HepG2 (cell line): ENCODE measurements around the gene SLC9A8. TPM values are rescaled to one million over a fixed set of nuclear protein-coding genes. Genes with fewer than 3 reads are reported as not detected.

Source experiments
- ATAC-seq: fragments of 200-7000 bp; cut with Tn5 transposase; 3 replicates; pipeline ENCODE4 v1.9.1; 2020; ENCODE audit warnings: mild to moderate bottlenecking, moderate library complexity
- BruUV-seq: library from RNA; stranded (reverse); fragments of 400-500 nt; replicated peaks from 2 replicates; lab custom pipeline; 2021; lab: Mats Ljungman, UMichigan
- CTCF ChIA-PET: fragments of 300-600 bp; formaldehyde crosslinking; extraction: SDS; loops from one replicate; lab custom pipeline; 2021; ENCODE audit warnings: low total read pairs, inconsistent platforms, low intra/inter-chr PET ratio; lab: Yijun Ruan, JAX
- POLR2A ChIA-PET: fragments of 350-600 bp; sonication (Branson Sonifier 250); formaldehyde crosslinking; loops from one replicate; lab custom pipeline; 2020; ENCODE audit warnings: antibody characterized with exemption, inconsistent platforms; lab: Yijun Ruan, JAX
- DNase-seq: peaks from one replicate; pipeline ENCODE4 v3.0.0-alpha.2; 2015; ENCODE audit warnings: low spot score
- FAIRE-seq: peaks from 3 replicates; lab custom pipeline; 2011; peaks lifted over from hg19 to GRCh38; lab: Jason Lieb, UNC
- H2AFZ ChIP-seq: one replicate; pipeline ENCODE4 v1.6.1; 2011; ENCODE audit warnings: low read length, inconsistent platforms
- H3K27ac ChIP-seq: fragments of 300-600 bp; 3 replicates; pipeline ENCODE4 v1.8.0; 2011; ENCODE audit warnings: mixed run types, mild to moderate bottlenecking, mixed read lengths, low read length, inconsistent platforms; ENCODE audit not compliant: insufficient read depth; ENCODE audit errors: extremely low read length
- H3K27me3 ChIP-seq, 2 experiments: fragments of 200-600 bp in 1 of 2; 2 replicates in 1 of 2; 3 replicates in 1 of 2; pipeline versions ENCODE4 v1.6.0 to v1.8.0; 2011; ENCODE audit warnings: low read length in 2 of 2, mild to moderate bottlenecking in 2 of 2, moderate library complexity in 2 of 2, inconsistent platforms in 1 of 2; ENCODE audit not compliant: insufficient read depth in 2 of 2, control insufficient read depth in 1 of 2
- H3K36me3 ChIP-seq, 2 experiments: fragments of 200-600 bp in 1 of 2; replicated peaks in 1 of 2; 2 replicates in 1 of 2; 3 replicates in 1 of 2; pipeline versions ENCODE4 v1.5.1 to v1.8.0; 2011; ENCODE audit warnings: low read length in 2 of 2, inconsistent platforms in 1 of 2; ENCODE audit not compliant: insufficient read depth in 2 of 2, control insufficient read depth in 1 of 2
- H3K4me1 ChIP-seq: 2 replicates; pipeline ENCODE4 v1.5.1; 2012; ENCODE audit warnings: low read length, inconsistent platforms; ENCODE audit not compliant: insufficient read depth
- H3K4me2 ChIP-seq: 2 replicates; pipeline ENCODE4 v1.6.0; 2011; ENCODE audit warnings: low read depth, low read length, inconsistent platforms
- H3K4me3 ChIP-seq, 3 experiments: fragments of 200-600 bp in 1 of 3; sonication (generic), shearing (Covaris generic) in 1 of 3; replicated peaks in 1 of 3; 2 replicates each; pipeline ENCODE4 v1.5.1; 2011 to 2016; ENCODE audit warnings: low read length in 3 of 3, inconsistent platforms in 2 of 3, low read depth in 2 of 3, mild to moderate bottlenecking in 2 of 3, control low read depth in 1 of 3, mixed read lengths in 1 of 3; ENCODE audit not compliant: insufficient read depth in 1 of 3
- H3K79me2 ChIP-seq: one replicate; pipeline ENCODE4 v1.6.1; 2011; ENCODE audit warnings: low read length, inconsistent platforms; ENCODE audit not compliant: insufficient read depth
- H3K9ac ChIP-seq: 2 replicates; pipeline ENCODE4 v1.6.0; 2011; ENCODE audit warnings: mild to moderate bottlenecking, low read depth, low read length, inconsistent platforms; ENCODE audit not compliant: insufficient read depth
- H3K9me3 ChIP-seq: 2 replicates; pipeline ENCODE4 v1.5.1; 2012; ENCODE audit warnings: mild to moderate bottlenecking, low read length
- H4K20me1 ChIP-seq: 2 replicates; pipeline ENCODE4 v1.6.0; 2011; ENCODE audit warnings: inconsistent platforms, mild to moderate bottlenecking, low read length, moderate library complexity; ENCODE audit not compliant: insufficient read depth
- AGO2 ChIP-seq: fragments of 200-400 bp; formaldehyde crosslinking; optimal IDR thresholded peaks from 2 replicates; pipeline ENCODE3; 2017; ENCODE audit warnings: mild to moderate bottlenecking, low read depth, low read length, moderate library complexity
- BORCS8-MEF2B ChIP-seq: sonication (generic); formaldehyde crosslinking; IDR thresholded peaks from 2 replicates; pipeline ENCODE4 v1.8.0; 2022; ENCODE audit warnings: mild to moderate bottlenecking, missing genetic modification reagents
- NFIB ChIP-seq: sonication (generic); formaldehyde crosslinking; IDR thresholded peaks from 2 replicates; pipeline ENCODE4 v1.9.0; 2021; ENCODE audit warnings: missing genetic modification reagents, mild to moderate bottlenecking, borderline replicate concordance
- PAF1 ChIP-seq: IDR thresholded peaks from 2 replicates; pipeline ENCODE4 v1.6.1; 2016; ENCODE audit warnings: missing genetic modification reagents, missing compliant biosample characterization
- RCOR2 ChIP-seq: IDR thresholded peaks from 2 replicates; pipeline ENCODE4 v1.6.1; 2016; ENCODE audit warnings: missing biosample characterization, missing genetic modification reagents
- TBP ChIP-seq: sonication (generic); formaldehyde crosslinking; IDR thresholded peaks from 2 replicates; pipeline ENCODE4 v1.5.0; 2020; ENCODE audit warnings: missing genetic modification reagents
- WGBS: methylation state at CpG from one replicate; pipeline ENCODE4 v1.1.6; 2017; ENCODE audit warnings: low lambda C conversion rate; 5-methylcytosine and 5-hydroxymethylcytosine counted together
- in situ Hi-C: cut with HindIII; loops from 2 replicates; pipeline ENCODE4 v1.10.0; 2017; ENCODE audit warnings: low pct_unique_long_range_greater_than_20kb; ENCODE audit not compliant: extremely low pct_ligation_motif_present
- intact Hi-C: fragments of 100-400 bp; cut with micrococcal nuclease; formaldehyde crosslinking; loops from one replicate; pipeline ENCODE4 v1.10.0; 2022; ENCODE audit not compliant: unreplicated experiment
- polyA plus RNA-seq, 8 experiments: library from polyadenylated mRNA; depleted of rRNA in 3 of 8; stranded (reverse) in 7 of 8; unstranded in 1 of 8; fragments of >200 nt; fragmentation: Illumina TruSeq in 4 of 8; extraction: Trizol in 4 of 8; gene quantifications; 2 replicates each; pipeline versions ENCODE4 v1.2.1 to v1.2.3, GENCODE V29; 2011 to 2016; ENCODE audit warnings: low read depth in 4 of 8, missing spikeins in 1 of 8, mixed read lengths in 1 of 8; ENCODE audit not compliant: insufficient read depth in 1 of 8
- total RNA-seq, 5 experiments: library from RNA; depleted of rRNA; stranded (reverse); fragments of >200 nt; fragmentation: Illumina TruSeq; extraction: Trizol; gene quantifications; 2 replicates each; pipeline ENCODE4 v1.2.3, GENCODE V29; 2016; ENCODE audit warnings: low read depth in 1 of 5
- TF ChIP-seq, protein P1 (sequence below): sonication (generic); formaldehyde crosslinking; IDR thresholded peaks from 2 replicates; pipeline ENCODE4 v1.4.0; 2020; ENCODE audit warnings: mild to moderate bottlenecking, low read depth, missing genetic modification reagents
- TF ChIP-seq, protein P2 (sequence below): sonication (generic); formaldehyde crosslinking; IDR thresholded peaks from 2 replicates; pipeline ENCODE4 v1.5.1; 2020; ENCODE audit warnings: mild to moderate bottlenecking, missing genetic modification reagents, moderate library complexity

The SLC9A8 gene
- total and polyA plus RNA-seq, 2 of the 13 experiments (the other 11 are each of a cell fraction or from before 2014, with no cell fraction given) = 4.1 to 7.4 TPM

DNA sequence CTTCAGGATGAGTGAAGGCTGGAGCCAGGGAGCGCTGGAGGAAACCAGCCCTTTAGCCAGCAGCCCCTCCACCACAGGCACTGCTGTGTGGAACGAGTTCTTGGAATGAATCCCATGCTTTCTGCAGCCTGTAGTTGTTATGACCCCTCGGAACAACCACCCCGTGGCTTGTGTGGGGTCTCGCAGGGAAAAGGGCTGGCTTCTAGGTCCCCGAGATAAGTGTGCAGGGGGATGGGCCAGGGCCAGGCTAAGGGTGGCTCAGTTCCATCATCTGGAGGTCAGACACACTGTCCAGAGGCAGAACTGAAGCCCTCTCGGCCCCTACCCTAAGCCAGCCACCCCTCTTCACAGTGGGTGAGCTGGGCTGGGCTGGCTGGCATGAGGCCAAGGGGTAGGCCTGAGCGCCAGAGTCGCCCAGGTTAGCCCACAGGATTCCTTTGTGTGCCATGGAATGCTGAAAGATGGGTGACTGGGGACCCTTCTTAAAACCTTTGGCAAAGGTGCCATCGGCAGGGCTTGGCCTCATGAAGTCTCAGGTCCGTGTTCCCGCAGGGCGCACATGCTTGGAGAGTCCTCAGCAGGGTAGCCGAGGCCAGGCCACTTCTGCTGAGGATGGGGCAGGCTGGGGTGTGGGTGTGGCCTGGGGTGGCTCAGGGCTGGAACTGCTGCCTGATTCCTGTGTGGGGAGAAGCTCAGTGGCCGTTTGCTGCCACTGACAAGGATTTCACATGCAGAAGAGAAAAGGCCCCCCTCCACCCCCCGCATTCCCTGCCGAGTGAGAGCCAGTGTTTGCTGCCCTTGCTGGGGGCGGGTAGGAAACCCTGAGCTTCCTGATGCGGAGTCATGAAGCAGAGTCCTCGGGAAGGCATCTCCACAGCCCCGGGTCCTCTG, 78.1 kb downstream of the SLC9A8 start:
- ATAC-seq (no peak; the same call in 2 of the 3 replicates), DNase-seq (no peak), FAIRE-seq (no peak)
- no peaks in the 10 kb centered on the region for H3K9me3 ChIP-seq
- TF ChIP-seq PAF1 (CRISPR knock-in tag) (no peak), BORCS8-MEF2B (peak; percentile 48; the same call in 1 of the 2 replicates), AGO2 (peak; percentile 64), RCOR2 (no peak), TBP (CRISPR knock-in tag) (no peak), NFIB (CRISPR knock-in tag) (0 out of 2 replicates have a peak, but pooled peaks have one; percentile 58)
- TF ChIP-seq, protein P1, sequence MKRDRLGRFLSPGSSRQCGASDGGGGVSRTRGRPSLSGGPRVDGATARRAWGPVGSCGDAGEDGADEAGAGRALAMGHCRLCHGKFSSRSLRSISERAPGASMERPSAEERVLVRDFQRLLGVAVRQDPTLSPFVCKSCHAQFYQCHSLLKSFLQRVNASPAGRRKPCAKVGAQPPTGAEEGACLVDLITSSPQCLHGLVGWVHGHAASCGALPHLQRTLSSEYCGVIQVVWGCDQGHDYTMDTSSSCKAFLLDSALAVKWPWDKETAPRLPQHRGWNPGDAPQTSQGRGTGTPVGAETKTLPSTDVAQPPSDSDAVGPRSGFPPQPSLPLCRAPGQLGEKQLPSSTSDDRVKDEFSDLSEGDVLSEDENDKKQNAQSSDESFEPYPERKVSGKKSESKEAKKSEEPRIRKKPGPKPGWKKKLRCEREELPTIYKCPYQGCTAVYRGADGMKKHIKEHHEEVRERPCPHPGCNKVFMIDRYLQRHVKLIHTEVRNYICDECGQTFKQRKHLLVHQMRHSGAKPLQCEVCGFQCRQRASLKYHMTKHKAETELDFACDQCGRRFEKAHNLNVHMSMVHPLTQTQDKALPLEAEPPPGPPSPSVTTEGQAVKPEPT = 0 out of 2 replicates have a peak, but pooled peaks have one; percentile 24
- TF ChIP-seq, protein P2, sequence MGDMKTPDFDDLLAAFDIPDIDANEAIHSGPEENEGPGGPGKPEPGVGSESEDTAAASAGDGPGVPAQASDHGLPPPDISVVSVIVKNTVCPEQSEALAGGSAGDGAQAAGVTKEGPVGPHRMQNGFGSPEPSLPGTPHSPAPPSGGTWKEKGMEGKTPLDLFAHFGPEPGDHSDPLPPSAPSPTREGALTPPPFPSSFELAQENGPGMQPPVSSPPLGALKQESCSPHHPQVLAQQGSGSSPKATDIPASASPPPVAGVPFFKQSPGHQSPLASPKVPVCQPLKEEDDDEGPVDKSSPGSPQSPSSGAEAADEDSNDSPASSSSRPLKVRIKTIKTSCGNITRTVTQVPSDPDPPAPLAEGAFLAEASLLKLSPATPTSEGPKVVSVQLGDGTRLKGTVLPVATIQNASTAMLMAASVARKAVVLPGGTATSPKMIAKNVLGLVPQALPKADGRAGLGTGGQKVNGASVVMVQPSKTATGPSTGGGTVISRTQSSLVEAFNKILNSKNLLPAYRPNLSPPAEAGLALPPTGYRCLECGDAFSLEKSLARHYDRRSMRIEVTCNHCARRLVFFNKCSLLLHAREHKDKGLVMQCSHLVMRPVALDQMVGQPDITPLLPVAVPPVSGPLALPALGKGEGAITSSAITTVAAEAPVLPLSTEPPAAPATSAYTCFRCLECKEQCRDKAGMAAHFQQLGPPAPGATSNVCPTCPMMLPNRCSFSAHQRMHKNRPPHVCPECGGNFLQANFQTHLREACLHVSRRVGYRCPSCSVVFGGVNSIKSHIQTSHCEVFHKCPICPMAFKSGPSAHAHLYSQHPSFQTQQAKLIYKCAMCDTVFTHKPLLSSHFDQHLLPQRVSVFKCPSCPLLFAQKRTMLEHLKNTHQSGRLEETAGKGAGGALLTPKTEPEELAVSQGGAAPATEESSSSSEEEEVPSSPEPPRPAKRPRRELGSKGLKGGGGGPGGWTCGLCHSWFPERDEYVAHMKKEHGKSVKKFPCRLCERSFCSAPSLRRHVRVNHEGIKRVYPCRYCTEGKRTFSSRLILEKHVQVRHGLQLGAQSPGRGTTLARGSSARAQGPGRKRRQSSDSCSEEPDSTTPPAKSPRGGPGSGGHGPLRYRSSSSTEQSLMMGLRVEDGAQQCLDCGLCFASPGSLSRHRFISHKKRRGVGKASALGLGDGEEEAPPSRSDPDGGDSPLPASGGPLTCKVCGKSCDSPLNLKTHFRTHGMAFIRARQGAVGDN (CRISPR knock-in tag) = peak; percentile 15; the same call in 1 of the 2 replicates
- intact Hi-C loops = no loop called here
- no peak overlapping the region for H3K9ac ChIP-seq
- no peaks in the 10 kb centered on the region for H3K79me2 ChIP-seq
- ChIA-PET CTCF (interaction anchor here (2.7 to 4.3 kb wide), 3 partner anchors 38 to 349 kb away, joined by 14 to 74 read pairs (median 23); no protein-coding TSS in a partner anchor), POLR2A (no interaction called here)
- no peak overlapping the region for H2AFZ ChIP-seq
- H3K27ac ChIP-seq = no peak overlapping the region
- in situ Hi-C loops = loop anchor here (25.0 kb wide), 1 partner anchor 553 kb away; no protein-coding TSS in a partner anchor
- peaks cover 15% of the 10 kb centered on the region for H3K4me1 ChIP-seq
- 85% methylated on average over 21 of the region's 21 CpGs for WGBS
- no peaks in the 10 kb centered on the region for H3K27me3 ChIP-seq
- no peak overlapping the region for H3K4me3 ChIP-seq
- no TSS peak for BruUV-seq
- H4K20me1 ChIP-seq = no peaks in the 10 kb centered on the region
- H3K36me3 ChIP-seq = peaks cover 1 to 3% of the 10 kb centered on the region in 2 experiments; a peak in 2 of 5 replicates
- H3K4me2 ChIP-seq = no peak overlapping the region
